Astrocyte of the cerebellum (primary cell): ENCODE measurements around the gene ELN.
"Not testable (repeated sequence)": the region's sequence is repeated elsewhere in the genome, so short reads cannot be mapped to it uniquely, and the experiment has no call there.

Experiments used
- DNase-seq: peaks from one replicate; pipeline ENCODE4 v3.0.0-alpha.2; 2011; ENCODE audit warnings: low read depth
- H3K4me3 ChIP-seq: 2 replicates; pipeline ENCODE4 v1.5.1; 2011; ENCODE audit warnings: mild to moderate bottlenecking, low read depth, low read length, moderate library complexity
- in situ Hi-C: cut with HindIII; loops from 2 replicates; pipeline ENCODE4 v1.10.0; 2017; ENCODE audit warnings: low sequenced_read_pairs
- TF ChIP-seq, protein P1 (sequence below): IDR thresholded peaks from 2 replicates; pipeline ENCODE4 v1.5.1; 2012; ENCODE audit warnings: low read length, low read depth, moderate library complexity, mild to moderate bottlenecking; ENCODE audit errors: missing control alignments

The ELN gene

DNA sequence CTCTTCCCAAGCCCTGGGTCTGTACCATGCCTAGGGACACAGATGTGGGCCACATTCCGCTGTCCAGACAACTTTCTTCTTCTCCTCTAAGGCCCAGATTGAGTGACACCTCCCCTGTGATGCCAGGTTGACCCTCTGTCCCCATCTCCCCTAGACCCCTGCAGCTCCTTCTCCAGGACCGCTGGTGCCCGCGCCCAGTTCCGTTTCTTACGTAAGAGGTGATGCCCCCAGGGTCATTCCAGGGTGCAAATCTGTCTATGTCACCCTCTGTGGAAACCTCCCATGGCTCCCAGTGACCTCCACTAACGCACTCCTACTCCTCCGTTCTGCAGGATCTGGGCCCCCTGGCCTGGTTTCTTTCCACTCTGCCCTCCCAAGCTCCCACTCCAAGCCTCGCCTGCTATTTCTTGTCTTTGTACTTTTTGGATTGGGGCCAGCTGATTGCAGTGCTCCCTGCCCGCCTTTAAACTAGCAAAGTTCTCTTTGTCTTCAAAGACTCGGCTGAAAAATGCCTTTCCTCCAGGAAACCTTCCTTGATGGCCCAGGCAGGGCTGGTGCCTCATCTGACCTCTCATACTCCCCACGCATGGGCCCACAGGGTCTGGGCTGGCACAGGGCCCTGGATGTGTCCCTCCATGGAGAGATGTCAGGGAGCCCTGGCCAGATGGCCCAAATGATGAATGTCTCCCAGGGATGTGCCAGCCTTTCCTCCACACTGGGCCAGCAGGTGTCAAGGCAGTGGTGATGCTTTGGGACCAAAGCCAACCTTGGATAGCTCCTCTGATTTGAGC is 21.3 kb upstream of the ELN start:
- no peak overlapping the region for H3K4me3 ChIP-seq
- TF ChIP-seq, protein P1, sequence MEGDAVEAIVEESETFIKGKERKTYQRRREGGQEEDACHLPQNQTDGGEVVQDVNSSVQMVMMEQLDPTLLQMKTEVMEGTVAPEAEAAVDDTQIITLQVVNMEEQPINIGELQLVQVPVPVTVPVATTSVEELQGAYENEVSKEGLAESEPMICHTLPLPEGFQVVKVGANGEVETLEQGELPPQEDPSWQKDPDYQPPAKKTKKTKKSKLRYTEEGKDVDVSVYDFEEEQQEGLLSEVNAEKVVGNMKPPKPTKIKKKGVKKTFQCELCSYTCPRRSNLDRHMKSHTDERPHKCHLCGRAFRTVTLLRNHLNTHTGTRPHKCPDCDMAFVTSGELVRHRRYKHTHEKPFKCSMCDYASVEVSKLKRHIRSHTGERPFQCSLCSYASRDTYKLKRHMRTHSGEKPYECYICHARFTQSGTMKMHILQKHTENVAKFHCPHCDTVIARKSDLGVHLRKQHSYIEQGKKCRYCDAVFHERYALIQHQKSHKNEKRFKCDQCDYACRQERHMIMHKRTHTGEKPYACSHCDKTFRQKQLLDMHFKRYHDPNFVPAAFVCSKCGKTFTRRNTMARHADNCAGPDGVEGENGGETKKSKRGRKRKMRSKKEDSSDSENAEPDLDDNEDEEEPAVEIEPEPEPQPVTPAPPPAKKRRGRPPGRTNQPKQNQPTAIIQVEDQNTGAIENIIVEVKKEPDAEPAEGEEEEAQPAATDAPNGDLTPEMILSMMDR, result no peak
- no peak for DNase-seq
- in situ Hi-C loops, result no loop called here

DNA sequence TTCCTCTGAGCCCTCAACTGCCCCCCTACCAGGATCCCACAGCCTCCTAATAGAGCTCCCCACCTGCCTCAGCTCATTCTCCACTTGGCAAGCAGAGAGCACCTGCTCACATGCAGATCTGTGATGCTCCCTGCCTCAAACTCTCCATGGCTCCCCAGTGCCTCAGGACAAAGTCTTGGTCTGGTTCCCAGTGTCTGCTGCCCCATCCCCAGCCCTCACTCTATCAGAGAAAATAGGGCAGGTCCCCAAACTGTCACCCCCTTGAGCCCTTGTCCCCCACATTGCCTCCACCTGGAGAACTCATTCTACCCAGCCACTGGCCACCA is 20.8 kb upstream of the ELN start:
- no peak for DNase-seq
- TF ChIP-seq, protein P1, result no peak
- in situ Hi-C loops, result no loop called here
- no peak overlapping the region for H3K4me3 ChIP-seq

DNA sequence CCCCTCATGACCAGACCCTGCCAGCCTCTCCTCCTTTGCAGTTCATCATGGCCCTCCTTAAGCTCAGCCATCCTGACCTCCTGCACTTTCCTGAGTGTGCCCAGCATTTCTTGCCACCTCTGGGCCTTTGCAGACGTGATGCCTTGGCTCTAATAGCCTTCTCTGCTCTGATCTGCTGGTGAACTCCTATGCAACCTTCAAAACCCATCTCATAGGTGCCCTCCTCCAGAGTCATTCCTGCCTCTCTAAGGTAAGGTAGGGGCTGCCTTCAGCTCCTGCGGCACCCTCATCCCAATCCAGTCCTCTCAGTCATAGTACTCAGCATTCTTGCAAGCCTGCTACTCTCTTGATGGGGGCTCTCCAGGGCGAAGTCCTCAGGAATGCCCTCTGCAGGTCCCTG is 19.3 kb upstream of the ELN start:
- no peak overlapping the region for H3K4me3 ChIP-seq
- in situ Hi-C loops, result no loop called here
- DNase-seq, result no peak
- TF ChIP-seq, protein P1, result no peak

DNA sequence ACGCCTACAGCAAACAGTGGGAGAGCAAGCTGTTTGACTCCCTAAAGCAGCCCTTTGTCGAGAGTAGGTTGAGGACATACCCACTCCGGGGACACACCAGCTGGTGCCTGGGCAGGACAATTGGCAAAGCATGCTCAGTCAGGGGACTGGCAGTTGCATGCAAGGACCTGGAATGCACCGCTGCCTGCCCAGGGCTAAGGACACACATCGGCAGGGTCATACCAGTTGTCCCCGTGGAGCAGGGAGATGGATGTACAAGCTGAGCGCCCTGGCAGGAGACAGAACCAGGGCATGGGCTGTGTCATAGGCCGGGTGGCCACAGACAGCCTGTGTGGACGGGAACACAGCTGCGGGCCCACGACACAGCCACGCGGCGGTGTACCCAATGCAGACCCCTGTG is 18.3 kb upstream of the ELN start:
- no peak overlapping the region for H3K4me3 ChIP-seq
- TF ChIP-seq, protein P1, result no peak
- in situ Hi-C loops, result no loop called here
- DNase-seq, result no peak

DNA sequence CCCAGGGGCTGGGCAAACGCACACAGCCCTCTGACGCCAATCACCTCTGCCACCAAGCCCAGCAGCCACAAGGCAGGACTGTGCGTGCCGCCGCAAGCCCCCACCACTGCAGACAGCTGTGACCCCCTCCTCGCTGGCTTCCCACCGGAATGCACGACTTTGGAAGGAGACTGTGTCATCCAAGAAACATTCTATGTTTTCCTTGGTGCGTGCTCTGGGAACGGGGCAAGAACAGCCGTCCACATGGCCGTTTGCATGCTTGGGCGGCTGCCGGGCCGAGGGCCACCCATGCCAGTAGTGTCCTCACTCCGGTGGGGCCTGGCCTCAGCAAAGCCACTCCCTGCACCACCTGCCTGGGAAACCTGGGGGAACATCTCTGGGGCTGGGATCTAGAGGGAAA is 17.6 kb upstream of the ELN start:
- in situ Hi-C loops, result no loop called here

DNA sequence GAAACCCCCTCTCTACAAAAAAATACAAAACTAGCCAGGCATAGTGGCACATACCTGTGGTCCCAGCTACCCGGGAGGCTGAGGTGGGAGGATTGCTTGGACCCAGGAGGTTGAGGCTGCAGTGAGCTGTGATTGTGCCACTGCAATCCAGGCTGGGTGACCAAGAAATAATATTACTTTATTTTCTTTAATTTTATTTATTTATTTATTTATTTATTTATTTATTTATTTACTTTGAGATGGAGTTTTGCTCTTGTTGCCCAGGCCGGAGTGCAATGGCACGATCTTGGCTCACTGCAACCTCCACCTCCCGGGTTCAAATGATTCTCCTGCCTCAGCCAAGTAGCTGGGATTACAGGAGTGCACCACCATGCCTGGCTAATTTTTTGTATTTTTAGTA is 16.6 kb upstream of the ELN start:
- in situ Hi-C loops, DNase-seq, H3K4me3 ChIP-seq: not testable (repeated sequence)

More for the DNA sequence above, 17.6 kb upstream of the ELN start:
- H3K4me3 ChIP-seq, result no peak overlapping the region
- DNase-seq, result no peak
- TF ChIP-seq, protein P1, result no peak

DNA sequence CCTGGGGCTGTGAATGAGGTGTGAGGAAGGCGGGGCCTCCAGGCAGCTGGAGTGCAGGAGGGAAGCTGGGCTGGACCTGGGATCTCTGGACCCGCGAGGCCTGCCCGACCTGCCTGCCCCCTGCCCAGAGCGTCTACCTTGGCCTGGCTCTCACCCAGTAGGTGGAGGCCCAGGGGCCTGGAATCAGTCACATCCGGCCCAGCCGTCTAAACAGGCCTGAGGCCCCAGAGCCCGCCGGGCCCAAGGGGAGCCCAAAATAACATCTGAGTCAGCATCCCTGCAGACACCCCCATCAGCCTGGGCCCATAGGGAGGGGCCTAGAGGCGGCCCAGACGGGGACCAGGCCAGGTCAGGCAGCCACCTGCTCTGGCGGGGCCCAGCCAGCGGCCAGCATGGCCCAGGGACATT is 15.1 kb upstream of the ELN start:
- no peak overlapping the region for H3K4me3 ChIP-seq
- in situ Hi-C loops, result no loop called here
- TF ChIP-seq, protein P1, result no peak
- DNase-seq, result no peak
